ENCODE measurements around the gene ROS1. TPM values are rescaled to one million over a fixed set of nuclear protein-coding genes. Genes with fewer than 3 reads are reported as not detected.

Gene ROS1
- total and polyA plus RNA-seq, 2 donors (not counting 1 experiment from before 2014, with no cell fraction given), result under 0.01 to 0.01 TPM

DNA sequence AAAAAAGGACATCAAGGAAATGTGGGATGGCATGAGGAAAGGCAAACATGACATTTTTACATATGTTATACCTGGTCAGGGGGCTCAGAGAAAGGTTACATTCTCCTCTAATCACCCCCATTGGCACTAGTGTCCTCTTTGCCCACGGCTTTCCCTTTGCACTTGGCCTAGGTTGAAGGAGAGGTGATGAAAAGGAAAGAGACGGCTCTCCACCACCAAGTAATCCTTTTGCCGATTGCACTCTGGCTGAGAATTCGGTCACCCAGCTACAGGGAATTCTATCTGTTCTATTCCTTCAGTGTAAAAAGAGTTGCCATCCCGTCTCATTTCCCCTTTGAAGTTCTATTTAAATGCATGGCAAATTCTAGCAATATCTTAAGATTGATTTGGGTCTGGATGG lies 150.0 kb downstream of the ROS1 start:
- Histone ChIP-seq H3K4me2 (ENCODE audit: extremely low read depth, insufficient read depth, low read length) (no peak overlapping the region), H3K36me3 (ENCODE audit: control insufficient read depth, insufficient read depth, low read length) (no peaks in the 10 kb centered on the region), H3K4me3 (replicated peaks in 1 of 4; ENCODE audit: control extremely low read depth in 1 of 4, insufficient read depth in 1 of 4, low read depth in 3 of 4, low read length in 4 of 4) (no peak overlapping the region), H3K27ac (ENCODE audit: insufficient read depth, low read length) (no peak overlapping the region), H3K79me2 (ENCODE audit: control insufficient read depth, insufficient read depth, low read length) (no peaks in the 10 kb centered on the region), H3K27me3 (ENCODE audit: control insufficient read depth, insufficient read depth, low read length) (peaks cover 4% of the 10 kb centered on the region), H2AFZ (ENCODE audit: low read length) (no peak overlapping the region), H3K4me1 (ENCODE audit: control insufficient read depth, extremely low read depth, insufficient read depth, low read length) (no peaks in the 10 kb centered on the region), H4K20me1 (ENCODE audit: control insufficient read depth, extremely low read depth, insufficient read depth, low read length) (no peaks in the 10 kb centered on the region), H3K9me3 (ENCODE audit: control insufficient read depth, insufficient read depth, low read depth, low read length) (no peaks in the 10 kb centered on the region), H3K9ac (ENCODE audit: insufficient read depth, low read length) (no peak overlapping the region)
- no peak for DNase-seq (ENCODE audit: low read depth in 2 of 2)
- TF ChIP-seq EZH2 (IDR thresholded peaks at IDR 0.05; ENCODE audit: low read length, missing control alignments), result no peak
- TF ChIP-seq, protein P1, sequence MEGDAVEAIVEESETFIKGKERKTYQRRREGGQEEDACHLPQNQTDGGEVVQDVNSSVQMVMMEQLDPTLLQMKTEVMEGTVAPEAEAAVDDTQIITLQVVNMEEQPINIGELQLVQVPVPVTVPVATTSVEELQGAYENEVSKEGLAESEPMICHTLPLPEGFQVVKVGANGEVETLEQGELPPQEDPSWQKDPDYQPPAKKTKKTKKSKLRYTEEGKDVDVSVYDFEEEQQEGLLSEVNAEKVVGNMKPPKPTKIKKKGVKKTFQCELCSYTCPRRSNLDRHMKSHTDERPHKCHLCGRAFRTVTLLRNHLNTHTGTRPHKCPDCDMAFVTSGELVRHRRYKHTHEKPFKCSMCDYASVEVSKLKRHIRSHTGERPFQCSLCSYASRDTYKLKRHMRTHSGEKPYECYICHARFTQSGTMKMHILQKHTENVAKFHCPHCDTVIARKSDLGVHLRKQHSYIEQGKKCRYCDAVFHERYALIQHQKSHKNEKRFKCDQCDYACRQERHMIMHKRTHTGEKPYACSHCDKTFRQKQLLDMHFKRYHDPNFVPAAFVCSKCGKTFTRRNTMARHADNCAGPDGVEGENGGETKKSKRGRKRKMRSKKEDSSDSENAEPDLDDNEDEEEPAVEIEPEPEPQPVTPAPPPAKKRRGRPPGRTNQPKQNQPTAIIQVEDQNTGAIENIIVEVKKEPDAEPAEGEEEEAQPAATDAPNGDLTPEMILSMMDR (conservative IDR thresholded peaks at IDR 0.05 in 1 of 2, IDR thresholded peaks at IDR 0.05 in 1 of 2; ENCODE audit: low read depth in 1 of 2, low read length in 2 of 2), result no peak

DNA sequence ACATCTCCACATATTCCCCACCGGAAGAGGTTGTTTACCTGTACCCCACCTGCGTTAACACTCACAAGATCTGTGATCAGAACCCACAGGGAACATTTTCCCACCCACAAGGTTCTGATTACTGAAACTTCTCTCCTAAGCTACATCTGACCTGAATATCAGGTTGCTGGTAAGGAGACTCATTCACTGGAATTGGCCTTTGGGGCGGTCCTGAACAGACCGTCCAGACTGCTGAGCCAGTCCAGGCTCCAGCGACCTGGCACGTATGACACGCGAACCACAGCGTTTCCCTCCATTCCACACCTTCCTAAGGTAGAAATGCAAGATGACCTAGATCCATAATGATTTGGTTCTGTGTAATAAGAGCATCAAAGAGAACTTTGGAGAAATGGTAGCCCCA lies 150.5 kb downstream of the ROS1 start:
- Histone ChIP-seq H4K20me1 (ENCODE audit: control insufficient read depth, extremely low read depth, insufficient read depth, low read length) (no peaks in the 10 kb centered on the region), H3K4me3 (replicated peaks in 1 of 4; ENCODE audit: control extremely low read depth in 1 of 4, insufficient read depth in 1 of 4, low read depth in 3 of 4, low read length in 4 of 4) (no peak overlapping the region), H3K9ac (ENCODE audit: insufficient read depth, low read length) (no peak overlapping the region), H3K4me1 (ENCODE audit: control insufficient read depth, extremely low read depth, insufficient read depth, low read length) (no peaks in the 10 kb centered on the region), H3K27ac (ENCODE audit: insufficient read depth, low read length) (no peak overlapping the region), H3K36me3 (ENCODE audit: control insufficient read depth, insufficient read depth, low read length) (no peaks in the 10 kb centered on the region), H2AFZ (ENCODE audit: low read length) (no peak overlapping the region), H3K4me2 (ENCODE audit: extremely low read depth, insufficient read depth, low read length) (no peak overlapping the region), H3K27me3 (ENCODE audit: control insufficient read depth, insufficient read depth, low read length) (peaks cover 7% of the 10 kb centered on the region), H3K9me3 (ENCODE audit: control insufficient read depth, insufficient read depth, low read depth, low read length) (no peaks in the 10 kb centered on the region), H3K79me2 (ENCODE audit: control insufficient read depth, insufficient read depth, low read length) (no peaks in the 10 kb centered on the region)
- DNase-seq (ENCODE audit: low read depth in 2 of 2), result no peak
- TF ChIP-seq, protein P1 (conservative IDR thresholded peaks at IDR 0.05 in 1 of 2, IDR thresholded peaks at IDR 0.05 in 1 of 2; ENCODE audit: low read depth in 1 of 2, low read length in 2 of 2), result no peak
- TF ChIP-seq EZH2 (IDR thresholded peaks at IDR 0.05; ENCODE audit: low read length, missing control alignments), result no peak

DNA sequence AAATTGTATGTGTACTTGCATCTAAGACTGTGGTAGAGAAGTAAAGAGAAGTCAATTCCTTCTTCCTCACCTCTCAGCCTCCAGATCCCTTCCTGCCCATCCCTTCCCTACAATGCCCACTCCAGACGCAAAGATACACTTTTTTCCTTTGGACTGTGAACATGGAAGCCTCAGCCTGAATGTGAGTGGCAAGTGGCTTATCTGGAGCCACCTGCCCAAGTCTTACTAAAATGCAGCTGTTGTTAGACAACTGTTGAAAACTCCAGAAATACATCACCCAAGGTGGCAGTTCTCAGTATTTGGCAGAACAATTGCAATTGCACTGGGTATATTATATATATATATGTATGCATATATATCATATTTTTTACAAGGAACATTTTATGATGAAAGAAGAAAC lies 152.9 kb downstream of the ROS1 start:
- H3K9me3 ChIP-seq (ENCODE audit: control insufficient read depth, insufficient read depth, low read depth, low read length), result no peaks in the 10 kb centered on the region
- H3K36me3 ChIP-seq (ENCODE audit: control insufficient read depth, insufficient read depth, low read length), result no peaks in the 10 kb centered on the region
- H3K27ac ChIP-seq (ENCODE audit: insufficient read depth, low read length), result no peak overlapping the region
- no peaks in the 10 kb centered on the region for H4K20me1 ChIP-seq (ENCODE audit: control insufficient read depth, extremely low read depth, insufficient read depth, low read length)
- H3K9ac ChIP-seq (ENCODE audit: insufficient read depth, low read length), result no peak overlapping the region
- no peak for DNase-seq (ENCODE audit: low read depth in 2 of 2)
- no peak overlapping the region for H3K4me3 ChIP-seq (replicated peaks in 1 of 4; ENCODE audit: control extremely low read depth in 1 of 4, insufficient read depth in 1 of 4, low read depth in 3 of 4, low read length in 4 of 4)
- H3K27me3 ChIP-seq (ENCODE audit: control insufficient read depth, insufficient read depth, low read length), result peaks cover 29% of the 10 kb centered on the region
- no peak overlapping the region for H3K4me2 ChIP-seq (ENCODE audit: extremely low read depth, insufficient read depth, low read length)
- H2AFZ ChIP-seq (ENCODE audit: low read length), result no peak overlapping the region
- H3K79me2 ChIP-seq (ENCODE audit: control insufficient read depth, insufficient read depth, low read length), result no peaks in the 10 kb centered on the region
- no peaks in the 10 kb centered on the region for H3K4me1 ChIP-seq (ENCODE audit: control insufficient read depth, extremely low read depth, insufficient read depth, low read length)
- TF ChIP-seq, protein P1 (conservative IDR thresholded peaks at IDR 0.05 in 1 of 2, IDR thresholded peaks at IDR 0.05 in 1 of 2; ENCODE audit: low read depth in 1 of 2, low read length in 2 of 2), result no peak
- TF ChIP-seq EZH2 (IDR thresholded peaks at IDR 0.05; ENCODE audit: low read length, missing control alignments), result no peak
